ENCODE measurements around the gene LEFTY1. TPM values are rescaled to one million over a fixed set of nuclear protein-coding genes. Genes with fewer than 3 reads are reported as not detected.
A peak's percentile ranks its signal among the peaks of the same experiment; 100 is the strongest.
"Not testable (repeated sequence)": the region's sequence is repeated elsewhere in the genome, so short reads cannot be mapped to it uniquely, and the experiment has no call there.

LEFTY1 gene
- under 1 TPM in 1 of 2 donors, not detected in 1; 0.54 TPM for total RNA-seq

GRCh38 chr1:225888898-225889601 lies at the start of gene LEFTY1:
LEFTY1 (minus strand) TSS chr1:225889146; CDS start chr1:225889066, 80 bp downstream.
- H3K9me3 Mint-ChIP-seq = no peaks in the 10 kb centered on the region
- no peaks in the 10 kb centered on the region for H3K36me3 Mint-ChIP-seq
- ATAC-seq (no peak), DNase-seq (ENCODE audit: low spot score in 2 of 2) (no peak)
- H3K27ac Mint-ChIP-seq = peak within 1 kb of the TSS in 1 of 2 donors; percentile 29

- H3K27ac Mint-ChIP-seq = no peak overlapping the region
- no peaks in the 10 kb centered on the region for H3K9me3 Mint-ChIP-seq
- ATAC-seq (no peak), DNase-seq (ENCODE audit: low spot score in 2 of 2) (no peak)
- H3K36me3 Mint-ChIP-seq = no peaks in the 10 kb centered on the region
Measured at GRCh38 chr1:225937048-225937968, 48.4 kb upstream of the LEFTY1 start.

- no peak for DNase-seq (ENCODE audit: low spot score in 2 of 2)
- Mint-ChIP-seq H3K27ac (no peak overlapping the region), H3K9me3 (no peaks in the 10 kb centered on the region), H3K36me3 (no peaks in the 10 kb centered on the region)
- ATAC-seq = no peak
Measured at GRCh38 chr1:225936523-225936922, 47.6 kb upstream of the LEFTY1 start.

- H3K9me3 Mint-ChIP-seq; H3K27ac Mint-ChIP-seq; ATAC-seq; DNase-seq (ENCODE audit: low spot score in 2 of 2); H3K36me3 Mint-ChIP-seq: not testable (repeated sequence)
Measured at GRCh38 chr1:225936086-225936485, 47.1 kb upstream of the LEFTY1 start.

GRCh38 chr1:225934711-225935110 lies 45.8 kb upstream of the LEFTY1 start:
- ATAC-seq (no peak), DNase-seq (ENCODE audit: low spot score in 2 of 2) (no peak)
- Mint-ChIP-seq H3K9me3 (no peaks in the 10 kb centered on the region), H3K36me3 (no peaks in the 10 kb centered on the region), H3K27ac (no peak overlapping the region)

GRCh38 chr1:225933072-225933471 lies 44.1 kb upstream of the LEFTY1 start:
- Mint-ChIP-seq H3K9me3 (no peaks in the 10 kb centered on the region), H3K27ac (no peak overlapping the region), H3K36me3 (no peaks in the 10 kb centered on the region)
- ATAC-seq (no peak), DNase-seq (ENCODE audit: low spot score in 2 of 2) (no peak)

GRCh38 chr1:225931270-225932136 lies 42.6 kb upstream of the LEFTY1 start:
- ATAC-seq (no peak), DNase-seq (ENCODE audit: low spot score in 2 of 2) (no peak)
- Mint-ChIP-seq H3K9me3 (no peaks in the 10 kb centered on the region), H3K27ac (peak overlapping the region in 1 of 2 donors; percentile 66), H3K36me3 (no peaks in the 10 kb centered on the region)

GRCh38 chr1:225930566-225930965 lies 41.6 kb upstream of the LEFTY1 start:
- ATAC-seq (no peak), DNase-seq (ENCODE audit: low spot score in 2 of 2) (no peak)
- H3K27ac Mint-ChIP-seq = no peak overlapping the region
- H3K9me3 Mint-ChIP-seq = no peaks in the 10 kb centered on the region
- H3K36me3 Mint-ChIP-seq = no peaks in the 10 kb centered on the region

GRCh38 chr1:225929462-225929861 lies 40.5 kb upstream of the LEFTY1 start:
- not testable (repeated sequence) for DNase-seq (ENCODE audit: low spot score in 2 of 2); H3K9me3 Mint-ChIP-seq; ATAC-seq; H3K36me3 Mint-ChIP-seq
- H3K27ac Mint-ChIP-seq = peak overlapping the region in 1 of 2 donors; percentile 81

GRCh38 chr1:225928186-225929175 lies 39.5 kb upstream of the LEFTY1 start:
- DNase-seq (ENCODE audit: low spot score in 2 of 2) (no peak), ATAC-seq (no peak)
- Mint-ChIP-seq H3K9me3 (no peaks in the 10 kb centered on the region), H3K36me3 (peaks cover 6% of the 10 kb centered on the region in 2 donors), H3K27ac (peak overlapping the region; percentile 81 to 93)

- Mint-ChIP-seq H3K27ac (peak overlapping the region in 1 of 2 donors; percentile 74), H3K9me3 (no peaks in the 10 kb centered on the region)
- DNase-seq (ENCODE audit: low spot score in 2 of 2) = no peak
Measured at GRCh38 chr1:225926551-225927113, 37.7 kb upstream of the LEFTY1 start.

GRCh38 chr1:225923692-225924555 lies 35.0 kb upstream of the LEFTY1 start, which contains the start of gene PYCR2:
PYCR2 (minus strand) TSS chr1:225924250; CDS start chr1:225924110, 140 bp downstream.
- ATAC-seq (peak; percentile 97), DNase-seq (ENCODE audit: low spot score in 2 of 2) (peak; percentile 96 to 97)
- Mint-ChIP-seq H3K27ac (peak within 1 kb of the TSS; percentile 95 to 98), H3K36me3 (peaks cover 18 to 22% of the 10 kb centered on the region in 2 donors), H3K9me3 (no peaks in the 10 kb centered on the region)

More at GRCh38 chr1:225926551-225927113, 37.7 kb upstream of the LEFTY1 start:
- peaks cover 8 to 9% of the 10 kb centered on the region in 2 donors for H3K36me3 Mint-ChIP-seq
- ATAC-seq = no peak

GRCh38 chr1:225923381-225923691 lies 34.4 kb upstream of the LEFTY1 start:
- DNase-seq (ENCODE audit: low spot score in 2 of 2) = no peak
- H3K36me3 Mint-ChIP-seq = peaks cover 18 to 25% of the 10 kb centered on the region in 2 donors
- no peak for ATAC-seq
- H3K27ac Mint-ChIP-seq = peak overlapping the region; percentile 95 to 98
- no peaks in the 10 kb centered on the region for H3K9me3 Mint-ChIP-seq
